ENCODE measurements around the gene PRSS23. TPM values are rescaled to one million over a fixed set of nuclear protein-coding genes. Genes with fewer than 3 reads are reported as not detected.

The PRSS23 gene
- total and polyA plus RNA-seq, 10 of the 15 experiments (the other 5 are each of a cell fraction or from before 2014, with no cell fraction given) = 0.03 to 0.39 (median 0.16) TPM; not detected in 5

GRCh38 chr11:86801364-86801763, 1.0 kb downstream of the PRSS23 start:
- Histone ChIP-seq H3K9me3 (replicated peaks; ENCODE audit: control insufficient read depth, insufficient read depth, low read length) (no peaks in the 10 kb centered on the region), H3K79me2 (ENCODE audit: control insufficient read depth, insufficient read depth, low read length) (no peaks in the 10 kb centered on the region), H3K27ac (ENCODE audit: control insufficient read depth, insufficient read depth) (no peak overlapping the region), H3K4me2 (ENCODE audit: control insufficient read depth, insufficient read depth) (no peak overlapping the region), H3K27me3 (replicated peaks in 1 of 2; ENCODE audit: control insufficient read depth in 2 of 2, insufficient read depth in 2 of 2, low read length in 1 of 2) (peaks cover 5 to 6% of the 10 kb centered on the region in 2 experiments; a peak in 3 of 4 replicates), H3K36me3 (ENCODE audit: control insufficient read depth in 2 of 2, insufficient read depth in 2 of 2, low read length in 1 of 2) (no peaks in the 10 kb centered on the region), H3K4me1 (ENCODE audit: control insufficient read depth, insufficient read depth, low read length) (no peaks in the 10 kb centered on the region), H3K4me3 (no peak overlapping the region), H3K9ac (ENCODE audit: control insufficient read depth, insufficient read depth, low read length) (no peak overlapping the region), H4K20me1 (ENCODE audit: control insufficient read depth, insufficient read depth) (no peaks in the 10 kb centered on the region), H2AFZ (ENCODE audit: control insufficient read depth, low read depth, low read length) (no peak overlapping the region)
- WGBS (ENCODE audit: insufficient coverage, insufficient replicate concordance, low lambda C conversion rate, missing lambda C conversion rate) = 50% methylated on average over 2 of the region's 2 CpGs
- DNase-seq (ENCODE audit: low read depth, low spot score) (no peak), ATAC-seq (no peak), FAIRE-seq (no peak)
- ChIA-PET SMC1A (ENCODE audit: uncharacterized antibody, unreplicated experiment) (interaction anchor here (0.6 kb wide), 1 partner anchor 11 kb away, joined by 3 read pairs; no protein-coding TSS in a partner anchor), CTCF (interaction anchor here (0.9 to 1.3 kb wide), 2 partner anchors 8 to 345 kb away, joined by 3 read pairs; no protein-coding TSS in a partner anchor), RAD21 (ENCODE audit: unreplicated experiment) (no interaction called here), POLR2A (no interaction called here)
- BruUV-seq (replicated peaks) = no TSS peak
- intact Hi-C loops (cut with micrococcal nuclease; ENCODE audit: unreplicated experiment) (no loop called here), in situ Hi-C loops (cut with MboI) (loop anchor here (25.0 kb wide), 1 partner anchor 1214 kb away; no protein-coding TSS in a partner anchor)
- no peak for TF ChIP-seq WRNIP1 (IDR thresholded peaks at IDR 0.05; ENCODE audit: borderline replicate concordance, low read depth, low read length)
- no peak for TF ChIP-seq ZNF274 (IDR thresholded peaks at IDR 0.05; ENCODE audit: insufficient read depth, insufficient read length)
- no peak for TF ChIP-seq TCF7 (IDR thresholded peaks at IDR 0.05; ENCODE audit: borderline replicate concordance)
- TF ChIP-seq MEF2A (IDR thresholded peaks at IDR 0.05; ENCODE audit: insufficient read depth, low read depth, low read length) = no peak
- no peak for TF ChIP-seq TAF1 (IDR thresholded peaks at IDR 0.05; ENCODE audit: borderline replicate concordance, low read depth, low read length)
- TF ChIP-seq ZBTB33 (IDR thresholded peaks at IDR 0.05) = no peak
- no peak for TF ChIP-seq BRCA1 (IDR thresholded peaks at IDR 0.05; ENCODE audit: low read depth, low read length)
- no peak for TF ChIP-seq GATAD2B (conservative IDR thresholded peaks at IDR 0.05; ENCODE audit: low read depth)
- TF ChIP-seq RAD51 (IDR thresholded peaks at IDR 0.05) = no peak
